ENCODE data around the gene TBC1D8B.
"Not testable (repeated sequence)": the region's sequence is repeated elsewhere in the genome, so short reads cannot be mapped to it uniquely, and the experiment has no call there.

Gene TBC1D8B

GRCh38 chrX:106802388-106803275 is at the start of gene TBC1D8B:
Gene TBC1D8B (plus strand): TSS chrX:106802673. CDS start chrX:106802854, 181 bp downstream.
- DNase-seq = peak; percentile 74

DNA sequence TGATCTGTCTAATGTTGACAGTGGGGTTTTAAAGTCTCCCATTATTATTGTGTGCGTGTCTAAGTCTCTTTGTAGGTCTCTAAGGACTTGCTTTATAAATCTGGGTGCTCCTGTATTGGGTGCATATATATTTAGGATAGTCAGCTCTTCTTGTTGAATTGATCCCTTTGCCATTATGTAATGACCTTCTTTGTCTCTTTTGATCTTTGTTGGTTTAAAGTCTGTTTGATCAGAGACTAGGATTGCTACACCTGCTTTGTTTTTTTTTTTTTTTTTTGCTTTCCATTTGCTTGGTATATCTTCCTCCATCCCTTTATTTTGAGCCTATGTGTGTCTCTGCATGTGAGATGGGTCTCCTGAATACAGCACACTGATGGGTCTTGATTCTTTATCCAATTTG is 33.2 kb upstream of the TBC1D8B start:
- DNase-seq = not testable (repeated sequence)

DNA sequence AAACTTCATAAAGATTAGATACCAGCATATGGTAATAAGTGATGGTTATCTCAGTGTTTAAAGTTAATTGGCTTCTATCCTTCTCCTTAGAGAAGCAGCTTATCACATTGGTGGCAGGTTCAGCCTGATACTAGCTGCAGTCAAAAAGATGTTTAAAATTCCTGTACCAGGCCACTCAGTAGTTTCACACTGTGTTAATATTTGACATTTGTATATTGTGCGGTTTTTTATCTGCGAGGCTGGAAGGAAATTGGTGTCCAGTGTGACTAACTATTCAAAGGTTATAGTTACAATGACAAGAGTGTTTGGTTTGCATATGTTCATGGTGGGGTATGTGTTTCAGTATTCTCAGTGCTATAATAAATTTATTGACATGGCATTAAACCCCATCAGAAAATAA is 27.5 kb upstream of the TBC1D8B start:
- DNase-seq = no peak

- DNase-seq = no peak
Observed at GRCh38 chrX:106780264-106780663, 22.2 kb upstream of the TBC1D8B start.

GRCh38 chrX:106780664-106781377 is 21.7 kb upstream of the TBC1D8B start:
- no peak for DNase-seq

- DNase-seq = no peak
Observed at GRCh38 chrX:106783716-106784115, 18.8 kb upstream of the TBC1D8B start.

- DNase-seq = no peak
Observed at GRCh38 chrX:106791495-106791894, 11.0 kb upstream of the TBC1D8B start.

DNA sequence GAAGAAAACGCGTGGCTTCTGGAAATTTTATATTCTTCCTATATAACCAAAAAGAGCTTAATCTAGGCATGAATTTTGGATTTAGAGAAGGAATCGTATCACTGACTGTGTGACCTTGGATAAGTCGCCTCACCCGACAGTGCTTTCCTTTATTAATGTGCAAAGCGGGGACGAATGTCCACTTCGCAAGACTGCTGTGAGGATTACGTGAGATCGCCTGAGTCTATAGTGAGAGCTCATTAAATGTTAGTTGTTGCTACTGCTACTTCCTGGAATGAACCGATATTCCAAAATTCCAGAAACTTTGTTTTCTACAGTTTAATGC is 448 bp upstream of the TBC1D8B start:
- DNase-seq = no peak

DNA sequence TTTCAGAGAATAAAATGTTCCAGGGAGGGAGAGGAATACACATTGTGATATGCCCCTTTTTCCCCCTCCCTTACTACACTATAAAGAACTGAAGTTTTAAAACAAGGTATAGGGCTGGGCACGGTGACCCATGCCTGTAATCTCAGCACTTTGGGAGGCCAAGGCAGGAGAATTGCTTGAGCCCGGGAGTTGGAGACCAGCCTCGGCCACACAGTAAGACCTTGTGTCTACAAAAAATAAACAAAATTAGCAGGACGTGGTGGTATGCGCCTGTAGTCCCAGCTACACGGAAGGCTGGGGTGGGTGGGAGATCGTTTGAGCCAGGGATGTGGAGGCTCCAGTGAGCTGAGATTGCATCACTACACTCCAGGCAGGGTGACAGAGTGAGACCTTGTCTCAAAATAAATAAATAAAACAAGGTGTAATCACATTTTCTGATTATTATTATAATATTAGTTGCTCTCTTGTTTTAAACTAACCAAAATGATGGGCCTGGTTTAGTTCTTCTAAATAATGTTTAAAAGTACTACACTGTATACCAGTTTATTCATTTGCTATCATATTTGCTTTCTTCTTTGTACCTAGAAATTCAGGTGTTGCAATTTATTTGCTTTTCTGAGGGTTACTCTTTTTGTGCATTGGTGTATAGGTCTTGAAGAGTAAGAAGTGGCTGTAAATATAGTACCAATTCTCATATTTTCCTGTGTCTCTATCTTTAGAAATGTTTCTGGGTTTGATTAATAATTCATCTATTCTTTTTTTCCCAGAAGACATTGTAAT is 8.8 kb downstream of the TBC1D8B start:
- no peak for DNase-seq

- not testable (repeated sequence) for DNase-seq
Observed at GRCh38 chrX:106812930-106813329, 10.5 kb downstream of the TBC1D8B start.

GRCh38 chrX:106814093-106814492 is 11.6 kb downstream of the TBC1D8B start:
- not testable (repeated sequence) for DNase-seq

DNA sequence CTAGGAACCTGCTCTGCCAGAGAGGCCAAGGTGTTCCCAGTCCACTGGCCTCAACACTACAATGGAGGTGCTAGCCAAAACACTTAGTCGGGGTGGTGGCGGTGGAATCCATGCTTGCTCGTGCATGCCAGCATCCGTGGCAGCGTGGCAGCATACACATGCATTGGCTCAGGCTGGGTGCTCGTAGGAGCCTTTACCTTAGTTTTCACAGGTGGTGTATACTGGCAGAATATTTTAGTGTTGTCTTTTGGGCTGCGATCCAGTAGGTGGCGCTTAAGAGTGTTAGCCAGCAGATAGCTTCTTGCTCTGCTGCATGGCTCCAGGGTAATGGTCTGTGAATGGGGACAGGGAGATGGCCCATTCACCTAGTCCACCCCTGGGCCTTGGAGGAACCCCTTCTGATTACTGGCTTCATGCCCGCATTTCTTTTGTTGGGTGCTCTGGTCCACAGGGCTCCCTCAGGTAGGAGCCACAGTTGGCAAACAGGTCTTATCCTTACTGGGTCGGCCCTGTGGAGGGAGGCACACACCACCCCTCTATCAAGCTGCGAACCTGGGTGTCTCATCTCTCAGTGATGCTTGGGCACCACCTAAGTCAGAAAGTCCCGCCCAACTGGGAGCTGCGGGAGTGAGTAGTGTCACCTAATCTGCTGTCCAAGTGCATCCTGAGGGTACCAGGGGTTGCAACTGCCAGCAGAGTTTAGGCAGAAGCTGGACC is 60.7 kb downstream of the TBC1D8B start:
- no peak for DNase-seq

GRCh38 chrX:106863697-106864096 is 61.2 kb downstream of the TBC1D8B start:
- no peak for DNase-seq

GRCh38 chrX:106872796-106873195 is 70.3 kb downstream of the TBC1D8B start:
- not testable (repeated sequence) for DNase-seq

DNA sequence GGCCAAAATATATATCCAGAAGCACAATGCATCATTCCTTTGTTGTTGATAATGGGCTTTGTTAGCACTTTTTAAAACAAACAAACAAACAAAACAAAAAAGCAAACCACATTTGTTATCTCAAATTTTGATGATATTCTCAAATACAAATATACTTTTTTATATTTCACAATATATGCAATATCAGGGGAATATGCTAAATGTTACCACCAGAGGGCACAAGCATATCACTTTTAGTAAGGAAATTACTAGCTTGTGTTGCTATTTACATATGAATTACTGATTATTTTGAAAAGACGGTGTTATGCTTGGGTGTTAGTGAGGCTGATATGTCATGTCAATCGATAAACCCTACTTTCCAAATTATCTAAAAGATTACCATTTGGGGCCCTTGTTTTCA is 71.6 kb downstream of the TBC1D8B start:
- DNase-seq = peak; percentile 6

- no peak for DNase-seq
Observed at GRCh38 chrX:106875151-106875550, 72.7 kb downstream of the TBC1D8B start.

DNA sequence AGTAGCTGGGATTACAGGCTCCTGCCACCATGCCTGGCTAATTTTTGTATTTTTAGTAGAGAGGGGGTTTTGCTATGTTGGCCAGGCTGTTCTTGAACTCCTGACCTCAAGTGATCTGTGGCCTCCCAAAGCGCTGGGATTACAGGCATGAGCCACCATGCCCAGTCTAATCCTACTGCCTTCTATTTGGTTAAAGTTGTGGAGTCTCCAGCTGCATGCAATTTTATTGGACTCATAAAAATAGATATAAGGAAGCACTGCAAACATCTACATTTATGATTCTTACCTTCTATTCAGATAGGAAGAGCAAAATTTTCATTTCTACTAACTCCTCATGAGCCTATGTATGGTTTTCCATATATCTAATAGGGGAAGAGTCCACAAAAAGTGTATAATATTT is 87.0 kb downstream of the TBC1D8B start:
- DNase-seq = no peak

GRCh38 chrX:106891762-106892460 is 89.4 kb downstream of the TBC1D8B start:
- no peak for DNase-seq

DNA sequence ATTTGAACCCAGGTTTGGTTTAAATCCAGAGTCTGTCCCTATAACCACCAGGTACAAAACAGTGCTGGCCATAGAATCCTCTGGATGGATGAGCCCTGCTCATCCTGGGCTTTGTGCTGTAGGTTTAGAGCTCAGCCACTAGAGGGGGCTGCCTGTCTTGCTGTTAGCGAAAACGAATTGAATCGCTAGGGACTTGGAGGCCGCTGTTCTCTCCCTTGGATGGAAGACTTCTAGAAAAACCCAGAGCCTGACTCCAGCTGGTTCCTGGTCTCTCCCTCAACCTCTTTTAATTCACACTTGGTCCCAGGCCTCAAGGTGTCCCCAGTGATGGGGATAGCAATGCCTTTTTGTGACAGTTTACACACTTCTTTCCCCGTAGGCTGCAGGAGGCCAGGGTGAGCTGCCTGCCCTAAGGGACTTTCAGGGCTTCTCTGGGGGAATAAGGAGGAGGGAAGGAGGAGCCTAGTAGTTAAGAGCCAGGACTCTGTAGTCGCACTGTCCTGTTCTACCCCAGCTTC is 92.0 kb downstream of the TBC1D8B start:
- DNase-seq = peak; percentile 34

GRCh38 chrX:106894978-106895452 is 92.5 kb downstream of the TBC1D8B start:
- DNase-seq = no peak

DNA sequence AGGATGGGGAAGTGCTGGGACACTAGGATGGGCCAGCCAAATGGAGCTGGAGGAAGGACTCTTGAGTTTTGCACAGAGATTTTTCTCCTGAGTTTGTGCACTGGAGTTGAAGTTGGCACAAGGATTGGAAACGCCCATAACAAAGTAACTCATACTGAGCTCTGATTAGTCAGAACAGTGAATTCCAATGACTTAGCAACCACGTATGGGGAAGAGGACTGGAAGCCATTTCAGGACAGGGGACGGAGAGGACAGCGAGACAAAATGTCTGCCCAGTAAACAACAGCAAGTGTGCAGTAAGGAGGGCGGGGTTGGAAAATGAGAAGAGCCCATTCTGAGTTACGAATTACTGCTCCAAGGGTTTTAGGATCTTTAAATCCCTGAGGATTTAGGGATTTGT is 94.8 kb downstream of the TBC1D8B start:
- no peak for DNase-seq

DNA sequence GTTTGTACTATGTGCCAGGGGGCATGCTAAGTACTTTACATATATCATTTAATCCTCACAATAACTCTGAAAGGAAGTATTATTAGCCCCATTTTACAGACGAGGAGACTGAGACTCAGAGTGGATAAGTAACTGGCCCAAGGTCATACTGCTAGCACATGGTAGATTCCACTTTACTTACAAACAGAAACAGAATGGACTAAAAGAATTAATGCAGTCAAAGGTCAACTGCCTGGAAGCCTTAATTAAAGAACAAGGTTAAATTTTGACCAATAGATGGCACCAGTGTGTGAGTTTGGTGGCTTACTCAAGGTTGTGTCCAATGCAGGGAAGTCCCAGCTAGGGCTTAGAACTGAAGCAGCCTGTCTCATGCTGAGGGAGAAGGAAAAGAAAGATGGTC is 96.0 kb downstream of the TBC1D8B start:
- DNase-seq = peak; percentile 45

Measured in NCI-H2029 (cell line).